Activated effector memory CD4-positive, alpha-beta T cell treated with anti-CD3 and anti-CD28 coated beads, Interleukin-2, amount 50 U/mL, for 16 hours (primary cell): ENCODE measurements around the gene SLC7A9.
"Not testable (repeated sequence)": the region's sequence is repeated elsewhere in the genome, so short reads cannot be mapped to it uniquely, and the experiment has no call there.

Experiments used
- DNase-seq: peaks from one replicate; pipeline ENCODE4 v3.0.0-alpha.2; 2020

Gene SLC7A9

GRCh38 chr19:32869369-32869965, at the start of gene SLC7A9:
Gene SLC7A9 (minus strand): TSS chr19:32869767. CDS start chr19:32868534, 1,233 bp downstream.
- no peak for DNase-seq

GRCh38 chr19:32919365-32919764, 49.8 kb upstream of the SLC7A9 start:
- no peak for DNase-seq

- no peak for DNase-seq
Measured at GRCh38 chr19:32917616-32917996, 48.0 kb upstream of the SLC7A9 start.

GRCh38 chr19:32916969-32917615, 47.5 kb upstream of the SLC7A9 start:
- no peak for DNase-seq

GRCh38 chr19:32914879-32915660, 45.5 kb upstream of the SLC7A9 start:
- DNase-seq: no peak

- no peak for DNase-seq
Measured at GRCh38 chr19:32911467-32911866, 41.9 kb upstream of the SLC7A9 start.

DNA sequence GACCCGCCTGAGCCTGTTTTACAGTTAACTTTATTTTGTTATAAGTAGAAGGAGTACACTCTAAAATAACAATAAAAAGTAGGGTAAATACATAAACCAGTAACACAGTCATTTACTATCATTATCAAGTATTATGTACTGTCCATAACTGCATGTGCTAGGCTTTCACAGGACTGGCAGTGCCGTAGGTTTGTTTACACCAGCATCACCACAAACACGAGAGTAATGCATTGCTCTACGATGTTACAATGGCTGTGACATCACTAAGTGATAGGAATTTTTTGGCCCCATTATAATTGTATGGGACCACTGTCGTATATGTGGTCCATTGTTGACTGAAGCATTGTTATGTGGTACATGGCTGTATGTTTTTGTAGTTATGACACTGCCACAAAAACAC, 41.3 kb upstream of the SLC7A9 start:
- no peak for DNase-seq

DNA sequence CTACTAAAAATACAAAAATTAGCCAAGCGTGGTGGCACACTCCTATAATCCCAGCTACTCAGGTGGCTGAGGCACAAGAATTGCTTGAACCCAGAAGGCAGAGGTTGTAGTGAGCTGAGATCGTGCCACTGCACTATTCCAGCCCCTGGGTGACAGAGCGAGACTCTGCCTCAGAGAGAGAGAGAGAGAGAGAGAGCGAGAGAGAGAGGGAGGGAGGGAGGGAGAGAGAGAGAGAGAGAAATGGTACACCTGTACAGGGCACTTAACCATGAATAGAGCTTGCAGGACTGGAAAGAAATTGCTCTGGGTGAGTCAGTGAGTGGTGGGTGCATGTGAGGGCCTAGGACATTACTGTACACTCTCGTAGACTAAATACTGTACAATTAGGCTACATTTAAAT, 40.5 kb upstream of the SLC7A9 start:
- DNase-seq: no peak

DNA sequence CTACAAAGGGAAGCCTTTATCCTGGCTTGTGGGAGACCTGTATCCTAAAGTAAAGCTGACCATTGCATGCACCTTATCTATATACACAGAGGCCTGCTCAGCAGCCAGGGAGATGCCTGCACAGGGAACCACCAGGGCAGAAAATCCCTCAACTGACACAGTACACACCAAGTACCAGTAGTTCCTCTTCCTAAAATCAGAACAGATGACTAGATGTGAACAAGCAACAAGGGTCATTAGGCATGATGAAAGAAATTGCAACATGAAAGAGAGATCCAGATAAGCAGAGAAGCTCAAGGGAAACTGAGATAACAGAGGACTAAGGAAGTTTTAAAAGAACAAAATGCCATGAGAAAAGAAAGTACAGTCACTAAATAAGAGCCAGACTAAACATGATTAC, 39.7 kb upstream of the SLC7A9 start:
- DNase-seq: no peak

- DNase-seq: no peak
Measured at GRCh38 chr19:32908641-32909190, 39.1 kb upstream of the SLC7A9 start.

- no peak for DNase-seq
Measured at GRCh38 chr19:32902448-32902847, 32.9 kb upstream of the SLC7A9 start.

- no peak for DNase-seq
Measured at GRCh38 chr19:32901504-32902161, 32.1 kb upstream of the SLC7A9 start.

GRCh38 chr19:32896516-32897214, 27.1 kb upstream of the SLC7A9 start:
- DNase-seq: no peak

- DNase-seq: no peak
Measured at GRCh38 chr19:32895384-32895783, 25.8 kb upstream of the SLC7A9 start.

DNA sequence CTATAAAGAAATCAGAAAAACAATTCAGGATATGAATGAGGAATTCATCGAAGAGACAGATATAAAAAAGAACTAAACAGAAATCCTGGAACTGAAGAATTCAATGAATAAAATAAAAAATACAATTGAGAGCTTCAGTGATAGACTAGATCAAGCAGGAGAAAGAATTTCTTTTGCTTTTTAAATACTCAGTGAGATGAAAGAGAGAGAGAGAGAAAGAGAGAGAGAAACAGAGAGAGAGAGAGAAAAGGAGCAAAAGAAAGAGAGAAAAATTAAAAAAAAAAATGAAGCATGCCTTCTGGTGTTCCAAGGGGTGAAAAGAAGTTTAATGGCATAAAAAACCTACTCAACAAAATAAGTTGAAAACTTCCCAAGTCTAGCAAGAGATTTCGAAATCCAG, 22.0 kb upstream of the SLC7A9 start:
- DNase-seq: no peak

DNA sequence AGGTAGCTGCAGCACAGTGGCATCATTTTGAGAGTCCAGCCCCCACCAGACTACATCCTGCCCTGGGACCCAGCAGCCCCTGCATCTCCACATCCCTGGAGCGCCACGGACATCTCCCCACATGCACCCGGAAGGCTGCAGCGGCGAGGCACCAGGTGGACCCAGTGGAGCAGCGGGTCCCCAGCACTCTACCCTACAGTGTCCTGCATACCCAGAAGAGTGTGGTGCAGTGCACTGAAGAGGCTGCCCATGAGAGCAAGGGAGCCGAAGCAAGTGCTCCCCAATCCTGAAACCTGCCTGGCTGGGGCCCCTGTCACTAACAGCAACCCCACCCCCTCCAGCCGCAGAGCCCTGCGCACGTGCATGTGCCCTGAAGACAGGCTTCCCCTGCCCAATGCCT, 21.3 kb upstream of the SLC7A9 start:
- no peak for DNase-seq

DNA sequence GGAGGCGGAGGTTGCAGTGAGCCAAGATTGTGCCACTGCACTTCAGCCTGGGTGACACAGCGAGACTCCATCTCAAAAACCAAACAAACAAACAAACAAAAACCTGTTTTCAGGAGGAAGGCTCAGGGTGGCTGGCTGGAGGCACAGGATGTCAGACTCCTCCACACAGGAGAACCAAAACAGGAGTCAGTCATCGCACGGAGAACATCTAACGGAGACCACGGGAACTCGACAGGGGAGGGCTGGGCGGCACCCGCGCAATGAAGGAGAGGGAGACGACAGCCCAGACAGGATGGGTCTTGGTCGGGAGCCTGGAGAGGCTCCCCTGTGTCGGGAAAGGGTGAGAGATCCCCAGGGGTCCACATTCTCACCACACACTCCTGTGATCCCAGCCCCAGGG, 20.8 kb upstream of the SLC7A9 start:
- no peak for DNase-seq

DNA sequence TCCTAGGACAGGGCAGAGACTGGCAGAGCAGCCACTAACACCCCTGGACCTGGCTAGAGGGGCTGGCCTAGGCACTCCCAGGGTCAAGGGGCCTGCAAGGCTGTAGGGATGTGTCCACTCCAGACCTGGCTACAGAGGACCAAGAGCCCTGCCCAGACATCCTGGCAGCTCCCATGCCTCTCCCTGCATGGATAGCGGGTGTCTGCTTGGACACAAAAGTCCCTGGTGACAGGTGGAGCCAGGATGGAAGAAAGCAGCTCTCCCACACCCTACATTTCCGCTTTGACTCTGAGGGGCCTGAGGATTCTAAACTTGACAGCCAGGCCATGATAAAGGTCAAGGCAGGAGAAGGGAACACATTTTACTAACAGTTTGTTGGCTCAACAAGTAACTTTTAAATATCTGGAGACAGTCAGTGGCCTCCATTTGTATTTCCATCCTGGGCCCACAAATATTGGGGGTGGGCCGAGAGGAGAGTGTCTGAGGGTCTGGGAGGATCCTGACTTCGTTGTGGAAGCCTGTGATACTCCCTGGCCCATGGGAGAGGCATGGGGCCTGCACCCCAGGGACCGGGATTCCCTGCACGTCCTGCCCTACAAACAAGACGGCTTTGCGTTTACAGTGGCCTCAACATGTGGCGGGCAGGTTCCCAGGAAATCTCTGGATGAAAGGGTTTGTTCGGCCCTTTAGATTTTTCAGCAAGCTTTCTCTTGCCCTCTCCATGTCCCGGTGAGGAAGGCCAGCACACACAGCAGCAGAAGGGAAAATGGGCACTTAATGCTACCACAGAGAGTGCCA, 19.8 kb upstream of the SLC7A9 start:
- DNase-seq: no peak

DNA sequence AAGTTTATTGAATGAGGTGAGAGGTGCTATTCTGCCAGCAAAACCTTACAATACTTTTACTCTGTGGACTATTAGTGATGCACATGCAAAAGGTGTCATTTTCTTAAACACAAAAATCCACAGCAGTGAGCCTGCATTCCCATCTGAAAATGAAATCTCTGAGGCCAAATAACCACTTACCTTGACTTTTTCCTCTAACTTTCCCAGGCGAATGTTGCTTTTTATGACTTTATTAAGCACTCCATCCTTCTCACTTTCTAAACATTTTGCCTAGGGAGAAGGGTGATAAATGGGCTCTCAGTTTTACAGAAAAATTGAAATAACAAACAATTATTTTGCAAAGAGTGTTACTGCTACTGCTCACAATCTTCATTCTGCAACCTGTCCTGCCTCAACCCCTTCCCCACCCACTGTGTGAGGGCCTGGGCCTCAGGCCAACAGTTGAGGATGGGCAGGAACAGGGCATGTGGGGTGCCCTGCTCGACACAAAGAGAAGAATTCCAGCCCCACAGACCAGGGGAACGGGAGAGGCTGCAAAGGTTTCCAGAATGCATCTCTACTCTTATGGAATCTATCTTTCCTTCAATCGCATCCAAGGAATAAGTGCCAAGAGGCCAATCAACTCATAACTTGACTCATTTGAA, 18.1 kb upstream of the SLC7A9 start:
- DNase-seq: no peak

DNA sequence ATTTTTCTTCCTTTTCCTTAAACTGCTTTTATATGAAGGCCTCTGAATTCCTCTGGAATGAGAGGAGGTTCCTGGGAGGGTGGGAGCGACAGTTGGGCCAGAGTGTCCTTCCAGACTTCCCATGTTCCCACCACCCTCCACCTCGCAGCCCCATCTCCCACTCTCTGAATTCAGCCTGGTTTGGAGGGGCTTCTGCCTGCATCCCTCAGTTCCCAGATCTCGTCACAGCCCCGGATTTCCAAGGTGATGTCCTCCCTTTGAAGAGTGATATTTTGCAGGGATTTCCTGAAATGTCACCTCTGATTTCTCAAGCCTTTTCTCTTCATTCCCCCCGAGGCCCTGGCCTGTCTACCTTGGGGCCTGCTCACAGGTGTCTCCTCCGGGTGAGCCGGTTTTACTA, 16.7 kb upstream of the SLC7A9 start:
- DNase-seq: no peak

GRCh38 chr19:32885255-32885654, 15.7 kb upstream of the SLC7A9 start:
- DNase-seq: not testable (repeated sequence)
